SJCRH30 (cell line): ENCODE data around the gene RIOX2. TPM values are rescaled to one million over a fixed set of nuclear protein-coding genes. Genes with fewer than 3 reads are reported as not detected.
"Not testable (repeated sequence)": the region's sequence is repeated elsewhere in the genome, so short reads cannot be mapped to it uniquely, and the experiment has no call there.

ENCODE experiments used
- DNase-seq, 2 experiments: peaks; one replicate each; pipeline ENCODE4 v3.0.0-alpha.2; 2015 to 2020
- H3K27ac ChIP-seq: fragments of 250-450 bp; sonication (Bioruptor Pico); 2 replicates; pipeline ENCODE4 v1.5.1; 2020; ENCODE audit warnings: mild to moderate bottlenecking, moderate library complexity
- H3K27me3 ChIP-seq: fragments of 250-450 bp; sonication (Bioruptor Pico); 2 replicates; pipeline ENCODE4 v1.5.1; 2020; ENCODE audit warnings: mild to moderate bottlenecking, moderate library complexity
- H3K36me3 ChIP-seq: fragments of 250-450 bp; sonication (Bioruptor Pico); 2 replicates; pipeline ENCODE4 v1.5.1; 2020; ENCODE audit warnings: mild to moderate bottlenecking, moderate library complexity
- H3K4me1 ChIP-seq: fragments of 250-450 bp; sonication (Bioruptor Pico); 2 replicates; pipeline ENCODE4 v1.5.1; 2020; ENCODE audit warnings: mild to moderate bottlenecking, moderate library complexity
- H3K4me3 ChIP-seq: fragments of 250-450 bp; sonication (Bioruptor Pico); 2 replicates; pipeline ENCODE4 v1.5.1; 2020; ENCODE audit warnings: mild to moderate bottlenecking, moderate library complexity
- H3K9me3 ChIP-seq: fragments of 250-450 bp; sonication (Bioruptor Pico); replicated peaks from 2 replicates; pipeline ENCODE4 v1.5.1; 2020; ENCODE audit warnings: mild to moderate bottlenecking, moderate library complexity
- total RNA-seq: library from RNA; depleted of rRNA; stranded (reverse); fragments of >200 nt; shearing (Covaris generic); gene quantifications from 2 replicates; pipeline ENCODE4 v1.2.3, GENCODE V29; 2014; rRNA removed

Gene RIOX2
- 50.3 and 54.6 TPM in 2 replicates for total RNA-seq

DNA sequence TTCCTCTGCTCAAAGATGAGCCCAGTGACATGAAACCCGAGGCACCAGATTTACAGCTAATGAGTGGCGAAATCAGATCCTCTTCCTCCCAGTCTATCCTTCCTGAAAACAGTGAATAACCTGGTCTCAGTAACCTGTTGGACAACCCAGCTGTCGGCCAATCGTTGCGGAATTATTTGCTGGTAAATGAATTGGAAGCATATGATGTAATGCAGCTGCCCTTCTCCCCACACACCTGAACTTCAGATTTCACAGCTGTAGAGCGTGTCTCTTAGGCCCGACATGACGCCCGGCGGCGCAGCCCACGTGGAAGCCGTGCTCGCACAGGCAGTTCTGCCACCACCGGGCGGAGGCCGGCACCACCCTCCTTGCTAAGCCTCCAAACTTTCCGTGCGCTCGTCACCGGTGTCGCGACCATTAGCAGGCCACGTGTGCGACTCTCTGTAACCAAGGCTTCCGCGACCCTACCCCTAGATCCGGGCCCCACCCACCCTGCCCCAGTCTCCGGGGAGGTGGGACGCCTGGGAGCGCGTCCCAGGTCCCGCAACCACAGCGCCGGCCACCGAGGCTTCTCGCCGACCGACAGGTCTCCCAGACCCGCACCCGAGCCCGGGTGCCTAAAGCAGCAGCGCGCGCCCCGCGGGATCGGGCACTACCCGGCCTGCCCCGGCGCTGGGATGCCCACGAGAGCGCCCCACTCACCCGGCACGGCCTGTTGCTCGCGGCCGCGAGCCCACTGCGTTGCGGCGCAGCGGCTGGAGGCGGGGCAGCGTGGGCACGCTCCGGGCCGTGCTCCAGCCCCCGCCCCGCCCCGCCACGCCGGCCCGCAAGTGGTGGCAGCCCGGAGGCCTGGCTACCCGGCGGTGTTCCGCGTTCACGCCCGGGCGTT is at the start of gene RIOX2:
TSS of gene RIOX2 (minus strand) at position 753 of the 889 bp plus-strand sequence. CDS start 4,838 bp downstream, outside the sequence.
- peak; percentile 75 to 83 for DNase-seq
- Histone ChIP-seq H3K4me1 (peaks cover 7% of the 10 kb centered on the region; the same call in 1 of the 2 replicates), H3K27ac (peak within 1 kb of the TSS; percentile 52), H3K36me3 (peaks cover 6% of the 10 kb centered on the region; the same call in 1 of the 2 replicates), H3K27me3 (no peaks in the 10 kb centered on the region), H3K9me3 (no peaks in the 10 kb centered on the region), H3K4me3 (peak within 1 kb of the TSS; percentile 82)

DNA sequence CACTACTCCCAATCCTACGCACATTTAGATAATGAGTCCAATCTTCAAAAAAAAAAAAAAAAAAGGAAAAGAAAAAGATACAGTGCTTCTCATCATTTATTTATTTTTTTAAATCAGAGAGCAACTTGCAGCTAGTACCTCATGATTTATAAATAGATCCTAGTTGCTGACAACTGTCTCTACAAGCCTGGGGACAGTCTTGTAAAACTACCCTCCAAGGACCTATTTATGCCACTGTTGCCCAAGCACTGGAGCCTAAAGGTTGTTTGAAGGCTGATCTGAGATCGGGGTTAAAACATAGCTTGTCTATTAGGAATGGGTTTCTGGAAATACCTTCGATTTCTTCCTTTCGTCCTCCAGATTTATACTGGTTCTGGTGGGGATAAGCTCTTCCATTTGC is 48.2 kb upstream of the RIOX2 start:
- DNase-seq: no peak
- Histone ChIP-seq H3K27ac (no peak overlapping the region), H3K4me3 (no peak overlapping the region)

DNA sequence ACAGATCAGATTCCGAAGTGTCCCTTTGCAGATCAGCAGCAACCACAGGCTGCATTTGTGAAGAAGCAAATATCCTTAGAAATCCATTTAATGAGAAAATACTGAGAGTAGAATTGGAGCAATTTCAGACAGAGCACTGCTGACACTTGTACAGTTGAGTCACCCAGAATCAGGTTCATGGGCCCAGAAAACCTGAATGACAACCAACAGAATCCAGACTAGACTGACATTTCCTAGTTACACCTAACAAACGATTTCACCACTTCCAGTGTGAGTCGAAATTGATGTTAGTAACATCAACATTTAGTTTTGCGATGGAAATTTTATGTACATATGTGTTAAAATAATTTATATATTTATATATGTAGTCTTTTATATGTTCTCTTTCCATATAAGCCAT is 46.1 kb upstream of the RIOX2 start:
- Histone ChIP-seq H3K4me3 (no peak overlapping the region), H3K27ac (no peak overlapping the region), H3K9me3 (no peaks in the 10 kb centered on the region), H3K4me1 (no peaks in the 10 kb centered on the region), H3K27me3 (no peaks in the 10 kb centered on the region), H3K36me3 (no peaks in the 10 kb centered on the region)
- DNase-seq: no peak

More for the DNA sequence above, 48.2 kb upstream of the RIOX2 start:
- Histone ChIP-seq H3K27me3 (no peaks in the 10 kb centered on the region), H3K9me3 (no peaks in the 10 kb centered on the region), H3K36me3 (no peaks in the 10 kb centered on the region), H3K4me1 (no peaks in the 10 kb centered on the region)

DNA sequence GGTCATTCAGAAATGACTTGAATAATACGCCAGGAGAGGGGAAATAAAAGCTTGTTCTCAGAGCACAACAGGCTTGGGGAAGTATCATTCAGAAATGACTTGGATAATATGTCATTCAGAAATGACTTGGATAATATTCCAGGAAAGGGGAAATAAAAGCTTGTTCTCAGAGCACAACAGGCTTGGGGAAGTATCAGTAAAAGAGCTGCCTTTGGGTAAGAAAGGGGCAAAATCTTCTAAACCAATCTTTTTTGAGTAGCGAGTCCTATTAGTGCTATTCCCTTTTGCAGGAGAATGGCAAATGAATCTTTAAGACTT is 42.0 kb upstream of the RIOX2 start:
- Histone ChIP-seq H3K4me1 (no peaks in the 10 kb centered on the region), H3K4me3 (no peak overlapping the region), H3K27ac (no peak overlapping the region), H3K36me3 (no peaks in the 10 kb centered on the region), H3K9me3 (no peaks in the 10 kb centered on the region), H3K27me3 (no peaks in the 10 kb centered on the region)
- DNase-seq: no peak

DNA sequence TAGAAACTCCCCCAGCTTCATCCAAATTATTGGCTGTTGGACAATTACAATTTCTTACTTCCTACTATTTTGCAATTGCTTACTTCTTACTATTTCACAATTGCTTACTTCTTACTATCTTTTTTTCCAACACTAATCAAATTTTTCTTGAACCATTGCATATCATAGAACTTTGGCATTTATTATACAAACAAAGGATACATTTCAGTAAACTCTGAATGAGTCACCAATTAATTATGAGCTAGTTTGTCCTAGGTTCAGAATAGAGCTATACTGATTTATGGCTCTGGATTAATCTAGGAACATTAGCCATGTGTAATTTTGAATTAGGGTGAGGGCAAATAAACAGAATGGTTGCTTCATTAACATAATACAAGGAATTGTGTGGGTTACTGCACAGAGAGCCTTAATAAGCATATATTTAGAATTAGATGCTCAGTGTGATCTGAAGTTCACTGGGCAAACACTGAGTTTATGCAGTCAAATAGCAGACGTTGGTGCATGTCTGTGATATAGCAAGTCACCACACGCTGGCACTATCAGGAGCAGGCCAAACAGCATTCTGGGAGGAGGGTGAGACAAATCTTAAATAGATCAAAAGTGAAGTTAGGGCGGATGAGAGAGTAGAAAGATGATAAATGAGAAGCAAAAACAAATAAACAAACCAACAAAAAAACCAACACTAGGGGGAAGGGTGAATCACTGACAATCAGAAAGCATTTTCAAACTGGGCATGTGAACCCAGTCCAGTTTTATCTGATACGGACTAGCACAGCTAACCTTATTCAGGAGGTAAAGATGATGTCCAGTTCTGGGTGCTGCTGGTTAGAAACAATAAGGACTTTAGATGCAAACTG is 41.4 kb upstream of the RIOX2 start:
- Histone ChIP-seq H3K4me1 (no peaks in the 10 kb centered on the region), H3K4me3 (no peak overlapping the region), H3K27me3 (no peaks in the 10 kb centered on the region), H3K27ac (no peak overlapping the region), H3K9me3 (no peaks in the 10 kb centered on the region), H3K36me3 (no peaks in the 10 kb centered on the region)
- DNase-seq: no peak

DNA sequence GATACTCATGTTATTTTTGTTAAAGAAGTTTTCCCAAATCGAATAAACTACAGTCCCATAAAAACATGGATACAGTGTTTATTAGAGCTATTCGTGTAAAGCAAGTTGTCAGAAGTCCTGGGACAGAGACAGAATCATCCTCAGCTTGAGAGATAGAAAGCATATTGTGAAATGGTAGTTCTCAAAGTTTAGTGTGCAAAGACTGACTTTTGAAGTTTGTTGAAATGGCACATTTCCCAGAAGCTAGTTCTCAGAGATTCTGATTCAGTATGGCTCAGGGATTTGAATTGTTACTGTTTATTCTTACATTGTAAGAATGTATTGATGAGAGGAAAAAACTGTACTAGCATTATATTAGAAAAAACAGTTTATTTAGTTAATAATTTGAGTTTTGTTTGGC is 40.7 kb upstream of the RIOX2 start:
- Histone ChIP-seq H3K4me1 (no peaks in the 10 kb centered on the region), H3K27ac (no peak overlapping the region), H3K36me3 (no peaks in the 10 kb centered on the region), H3K27me3 (no peaks in the 10 kb centered on the region), H3K9me3 (no peaks in the 10 kb centered on the region), H3K4me3 (no peak overlapping the region)
- DNase-seq: no peak

DNA sequence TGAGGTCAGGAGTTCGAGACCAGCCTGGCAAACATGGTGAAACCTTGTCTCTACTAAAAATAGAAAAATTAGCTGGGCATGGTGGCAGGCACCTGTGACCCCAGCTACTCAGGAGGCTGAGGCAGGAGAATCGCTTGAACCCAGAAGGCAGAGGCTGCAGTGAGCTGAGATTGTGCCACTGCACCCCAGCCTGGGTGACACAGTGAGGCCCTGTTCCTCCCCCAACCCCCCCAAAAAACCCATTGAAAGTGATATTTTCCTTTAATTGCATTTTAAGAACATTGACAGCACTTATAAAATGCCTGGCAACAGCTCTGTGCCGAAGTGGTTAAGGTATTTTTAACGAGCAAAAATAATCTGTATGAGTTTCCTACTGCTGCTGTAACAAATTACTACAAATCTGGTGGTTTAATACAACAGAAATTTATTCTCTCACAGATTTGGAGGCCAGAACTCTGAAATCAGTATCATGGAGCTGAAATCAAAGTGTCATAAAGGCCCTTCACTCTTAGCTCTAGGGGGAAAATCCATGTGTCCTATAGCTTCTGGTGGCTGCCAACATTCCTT is 38.7 kb upstream of the RIOX2 start:
- not testable (repeated sequence) for H3K27me3 ChIP-seq, H3K4me1 ChIP-seq, DNase-seq, H3K36me3 ChIP-seq, H3K27ac ChIP-seq, H3K4me3 ChIP-seq, H3K9me3 ChIP-seq

DNA sequence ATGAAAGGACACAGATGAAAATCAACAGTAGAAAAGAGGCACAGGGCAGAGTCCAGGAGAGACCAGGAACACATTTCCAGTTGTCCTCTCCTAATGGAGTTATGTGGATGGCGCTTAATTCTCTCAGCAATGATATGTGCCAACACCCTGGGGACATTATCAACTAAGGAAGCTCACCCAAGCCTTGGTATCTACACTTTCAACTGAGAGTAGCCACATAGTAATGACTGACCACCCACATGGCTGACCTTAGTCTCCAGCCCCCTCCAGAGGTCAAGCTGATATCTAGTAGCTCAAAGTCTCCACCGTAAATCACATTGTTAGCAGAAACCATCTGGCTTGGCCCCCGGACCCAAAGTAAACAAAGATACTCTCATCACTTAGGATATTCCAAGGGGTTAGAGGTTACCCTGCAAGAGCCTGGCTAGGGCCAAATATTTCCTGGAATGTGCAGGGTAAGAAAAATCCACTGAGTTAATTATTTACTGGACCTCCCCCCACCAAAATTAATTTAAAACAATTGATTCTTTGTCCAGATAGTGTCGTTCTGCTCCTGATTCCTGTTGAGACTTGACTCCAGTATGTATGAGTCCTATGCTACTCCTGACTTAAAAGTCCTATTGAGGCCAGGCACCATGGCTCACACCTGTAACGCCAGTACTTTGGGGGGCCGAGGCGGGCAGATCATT is 38.1 kb upstream of the RIOX2 start:
- H3K27me3 ChIP-seq: no peaks in the 10 kb centered on the region
- H3K9me3 ChIP-seq: no peaks in the 10 kb centered on the region
- H3K4me3 ChIP-seq: no peak overlapping the region
- no peaks in the 10 kb centered on the region for H3K36me3 ChIP-seq
- DNase-seq: no peak
- H3K4me1 ChIP-seq: no peaks in the 10 kb centered on the region
- no peak overlapping the region for H3K27ac ChIP-seq

DNA sequence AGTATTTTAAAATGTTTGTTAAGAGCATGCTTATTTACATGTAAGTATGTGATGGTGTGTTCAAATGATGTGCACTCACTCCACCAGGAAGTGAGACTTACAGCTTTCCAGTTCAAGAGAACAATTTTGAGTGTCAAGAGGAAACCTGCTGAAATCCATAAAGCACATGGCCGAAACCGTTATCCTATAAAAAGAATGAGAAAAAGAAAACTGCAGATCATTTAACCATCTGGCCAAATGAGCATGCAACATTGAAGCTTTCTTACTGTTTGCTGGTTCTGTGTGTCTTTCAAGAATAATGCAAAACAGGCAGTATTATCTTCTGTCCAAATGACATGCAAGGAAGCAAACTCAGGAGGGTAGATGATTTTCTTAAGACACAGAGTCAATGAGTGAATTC is 36.6 kb upstream of the RIOX2 start:
- H3K4me3 ChIP-seq: no peak overlapping the region
- H3K27me3 ChIP-seq: no peaks in the 10 kb centered on the region
- no peaks in the 10 kb centered on the region for H3K4me1 ChIP-seq
- H3K9me3 ChIP-seq: no peaks in the 10 kb centered on the region
- DNase-seq: no peak
- no peaks in the 10 kb centered on the region for H3K36me3 ChIP-seq
- no peak overlapping the region for H3K27ac ChIP-seq

DNA sequence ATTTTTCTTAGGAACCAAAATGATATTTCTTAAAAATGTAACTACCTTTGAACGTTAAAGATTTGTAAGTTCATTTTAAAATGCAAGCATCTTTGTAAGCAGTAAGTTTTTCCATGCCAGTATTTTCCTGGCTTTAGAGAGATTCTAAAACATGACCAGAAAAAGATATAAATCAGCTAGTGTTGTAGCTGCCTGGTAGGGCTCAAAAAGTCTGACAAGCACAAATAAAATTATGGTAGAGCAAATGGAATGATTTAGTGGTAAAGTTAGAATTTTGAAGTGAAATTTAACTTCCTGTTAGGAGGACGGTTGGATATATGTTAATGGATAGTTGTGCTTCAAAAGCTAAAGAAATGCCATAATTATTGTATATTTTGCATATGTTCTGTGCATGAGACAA is 33.2 kb upstream of the RIOX2 start:
- Histone ChIP-seq H3K27ac (no peak overlapping the region), H3K4me3 (no peak overlapping the region), H3K4me1 (no peaks in the 10 kb centered on the region), H3K9me3 (no peaks in the 10 kb centered on the region), H3K27me3 (no peaks in the 10 kb centered on the region), H3K36me3 (no peaks in the 10 kb centered on the region)
- no peak for DNase-seq

DNA sequence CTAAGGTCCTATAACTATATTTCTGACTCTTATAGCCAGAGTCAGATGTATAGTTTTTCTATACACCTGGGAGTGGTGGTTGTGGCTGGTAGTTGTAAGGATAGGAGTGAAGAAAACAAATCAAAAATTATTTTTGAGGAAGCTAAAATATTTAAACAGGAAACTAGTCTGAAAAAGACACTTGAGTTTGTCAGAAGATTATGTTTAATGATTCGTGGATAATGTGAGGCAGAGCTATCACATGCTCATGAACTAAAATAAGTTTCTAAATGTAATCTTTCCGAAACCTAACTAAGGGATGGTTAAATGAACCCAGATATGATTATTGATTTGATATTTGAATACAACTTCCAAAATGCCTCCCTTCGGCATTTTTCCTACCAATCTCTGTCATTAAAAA is 32.5 kb upstream of the RIOX2 start:
- no peaks in the 10 kb centered on the region for H3K4me1 ChIP-seq
- no peak overlapping the region for H3K4me3 ChIP-seq
- no peaks in the 10 kb centered on the region for H3K36me3 ChIP-seq
- DNase-seq: no peak
- H3K27ac ChIP-seq: no peak overlapping the region
- H3K27me3 ChIP-seq: no peaks in the 10 kb centered on the region
- H3K9me3 ChIP-seq: no peaks in the 10 kb centered on the region

DNA sequence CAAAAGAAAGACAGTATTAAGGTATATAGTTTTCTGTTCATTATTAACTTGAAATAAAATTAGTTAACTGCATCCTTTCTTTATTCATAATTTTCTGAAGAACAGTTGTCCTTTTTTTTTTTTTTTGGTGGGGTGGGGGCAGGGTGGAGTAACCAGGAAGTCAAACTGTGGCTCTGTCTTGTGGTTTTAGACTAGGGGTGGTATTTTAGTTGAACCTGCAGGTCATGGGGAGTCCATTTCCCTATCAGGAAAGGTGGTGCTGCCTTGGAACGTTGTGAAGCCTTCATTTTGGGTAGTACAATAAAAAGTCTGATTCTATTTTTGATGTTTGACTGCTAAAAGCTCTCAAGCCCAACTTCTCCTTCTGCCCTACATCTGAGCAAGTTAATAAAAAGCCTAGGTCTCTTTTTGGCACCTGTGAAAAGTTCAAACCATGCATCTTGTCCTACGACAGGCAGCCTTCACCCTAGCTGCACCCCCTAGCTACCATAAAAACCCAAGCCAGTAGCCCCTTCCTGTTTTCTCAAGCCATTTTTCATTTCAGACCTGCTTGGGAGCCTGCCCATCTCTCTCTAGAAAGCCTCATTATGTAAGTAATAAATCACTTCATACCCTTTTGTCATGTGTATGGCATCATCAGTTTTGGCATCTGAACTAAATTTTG is 31.2 kb upstream of the RIOX2 start:
- H3K27me3 ChIP-seq: no peaks in the 10 kb centered on the region
- no peak overlapping the region for H3K4me3 ChIP-seq
- no peak overlapping the region for H3K27ac ChIP-seq
- DNase-seq: no peak
- no peaks in the 10 kb centered on the region for H3K36me3 ChIP-seq
- no peaks in the 10 kb centered on the region for H3K9me3 ChIP-seq
- H3K4me1 ChIP-seq: no peaks in the 10 kb centered on the region

DNA sequence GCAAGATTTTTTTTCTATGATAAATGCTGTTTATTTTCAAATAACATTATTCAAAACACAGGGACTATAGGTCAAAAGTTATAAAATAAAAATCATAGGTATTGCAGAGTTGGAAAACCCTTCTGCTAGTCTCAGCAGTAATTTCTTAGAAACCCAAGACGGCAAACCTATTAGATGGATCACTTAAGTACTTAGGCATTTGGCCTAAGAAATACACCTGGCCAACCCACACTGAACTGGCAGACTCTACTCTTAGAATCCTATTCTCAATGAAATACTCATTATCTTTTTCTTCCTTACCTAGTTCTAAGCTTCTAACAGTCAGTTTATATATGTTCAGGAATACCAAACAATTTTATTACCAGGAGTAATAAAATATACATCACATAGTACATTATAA is 30.5 kb upstream of the RIOX2 start:
- Histone ChIP-seq H3K27ac (no peak overlapping the region), H3K9me3 (no peaks in the 10 kb centered on the region), H3K36me3 (no peaks in the 10 kb centered on the region), H3K4me1 (no peaks in the 10 kb centered on the region), H3K27me3 (no peaks in the 10 kb centered on the region), H3K4me3 (no peak overlapping the region)
- DNase-seq: no peak

DNA sequence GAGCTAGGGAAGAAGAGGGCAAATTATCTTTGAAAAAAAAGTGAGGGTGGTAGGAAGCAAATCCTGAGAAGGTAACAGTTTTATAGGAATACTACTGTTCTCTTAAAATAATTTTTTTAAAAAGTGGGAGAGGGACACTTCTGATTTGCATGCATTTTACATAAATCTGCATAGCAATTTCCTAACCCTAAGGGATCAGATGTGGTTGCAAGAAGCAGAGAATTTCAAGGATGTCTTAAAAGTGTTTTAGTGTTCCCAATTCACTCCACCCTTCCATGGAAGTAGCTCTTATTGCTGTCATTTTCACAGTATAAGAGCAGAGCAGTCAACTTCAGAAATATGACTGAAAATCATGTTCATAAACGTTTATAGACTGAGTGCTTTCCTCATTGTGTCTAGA is 27.8 kb upstream of the RIOX2 start:
- Histone ChIP-seq H3K4me3 (no peak overlapping the region), H3K27me3 (no peaks in the 10 kb centered on the region), H3K4me1 (peaks cover 5% of the 10 kb centered on the region), H3K36me3 (no peaks in the 10 kb centered on the region), H3K9me3 (no peaks in the 10 kb centered on the region), H3K27ac (no peak overlapping the region)
- DNase-seq: no peak
